ENCODE measurements around the gene IP6K1. TPM values are rescaled to one million over a fixed set of nuclear protein-coding genes. Genes with fewer than 3 reads are reported as not detected.
A peak's percentile ranks its signal among the peaks of the same experiment; 100 is the strongest.

Gene IP6K1
- total and polyA plus RNA-seq, 2 donors from 2014 or later: 21.7 to 49.6 TPM

GRCh38 chr3:49680493-49681231, 105.7 kb downstream of the IP6K1 start:
- no peak for DNase-seq
- Histone ChIP-seq H3K4me1 (ENCODE audit: control insufficient read depth in 2 of 3, insufficient read depth in 2 of 3, low read depth in 1 of 3, low read length in 3 of 3) (peaks cover 0 to 39% (median 36%) of the 10 kb centered on the region in 3 donors), H3K9ac (ENCODE audit: low read length in 3 of 3) (no peak overlapping the region), H3K27me3 (ENCODE audit: control insufficient read depth, insufficient read depth, low read length) (no peaks in the 10 kb centered on the region), H3K9me3 (ENCODE audit: control insufficient read depth in 2 of 3, insufficient read depth in 1 of 3, low read length in 3 of 3) (no peaks in the 10 kb centered on the region), H3K4me3 (ENCODE audit: low read length in 3 of 3) (no peak overlapping the region), H3K27ac (ENCODE audit: low read depth in 2 of 2, low read length in 2 of 2) (no peak overlapping the region), H3K36me3 (ENCODE audit: control insufficient read depth in 2 of 3, insufficient read depth in 3 of 3, low read length in 3 of 3) (peaks cover 4 to 76% (median 33%) of the 10 kb centered on the region in 3 donors)
- no peak for FAIRE-seq
- intact Hi-C loops (cut with DNase I): no loop called here
- no peak for TF ChIP-seq CTCF (IDR thresholded peaks at IDR 0.05; ENCODE audit: borderline replicate concordance, extremely low read depth, insufficient read depth)

- Histone ChIP-seq H3K9ac (ENCODE audit: low read length in 3 of 3) (no peak overlapping the region), H3K27me3 (ENCODE audit: control insufficient read depth, insufficient read depth, low read length) (no peaks in the 10 kb centered on the region), H3K27ac (ENCODE audit: low read depth in 2 of 2, low read length in 2 of 2) (no peak overlapping the region), H3K4me3 (ENCODE audit: low read length in 3 of 3) (no peak overlapping the region), H3K36me3 (ENCODE audit: control insufficient read depth in 2 of 3, insufficient read depth in 3 of 3, low read length in 3 of 3) (peaks cover 4 to 50% (median 22%) of the 10 kb centered on the region in 3 donors), H3K9me3 (ENCODE audit: control insufficient read depth in 2 of 3, insufficient read depth in 1 of 3, low read length in 3 of 3) (no peaks in the 10 kb centered on the region), H3K4me1 (ENCODE audit: control insufficient read depth in 2 of 3, insufficient read depth in 2 of 3, low read depth in 1 of 3, low read length in 3 of 3) (peaks cover 2 to 35% (median 27%) of the 10 kb centered on the region in 3 donors)
- FAIRE-seq (no peak), DNase-seq (peak in 1 of 5 donors; percentile 64)
- TF ChIP-seq CTCF (IDR thresholded peaks at IDR 0.05; ENCODE audit: borderline replicate concordance, extremely low read depth, insufficient read depth): no peak
- intact Hi-C loops (cut with DNase I): no loop called here
Observed at GRCh38 chr3:49675912-49676311, 110.4 kb downstream of the IP6K1 start.

GRCh38 chr3:49674497-49674983, 111.8 kb downstream of the IP6K1 start:
- TF ChIP-seq CTCF (IDR thresholded peaks at IDR 0.05; ENCODE audit: borderline replicate concordance, extremely low read depth, insufficient read depth): no peak
- peaks cover 2 to 35% (median 28%) of the 10 kb centered on the region in 3 donors for H3K4me1 ChIP-seq (ENCODE audit: control insufficient read depth in 2 of 3, insufficient read depth in 2 of 3, low read depth in 1 of 3, low read length in 3 of 3)
- no peaks in the 10 kb centered on the region for H3K9me3 ChIP-seq (ENCODE audit: control insufficient read depth in 2 of 3, insufficient read depth in 1 of 3, low read length in 3 of 3)
- peak overlapping the region; percentile 63 to 82 (median 75) for H3K4me3 ChIP-seq (ENCODE audit: low read length in 3 of 3)
- H3K36me3 ChIP-seq (ENCODE audit: control insufficient read depth in 2 of 3, insufficient read depth in 3 of 3, low read length in 3 of 3): peaks cover 4 to 36% (median 14%) of the 10 kb centered on the region in 3 donors
- peak overlapping the region; percentile 3 to 82 (median 45) for H3K9ac ChIP-seq (ENCODE audit: low read length in 3 of 3)
- H3K27ac ChIP-seq (ENCODE audit: low read depth in 2 of 2, low read length in 2 of 2): peak overlapping the region in 1 of 2 donors; percentile 47
- peak in 1 of 5 donors; percentile 85 for DNase-seq
- no peak for FAIRE-seq
- intact Hi-C loops (cut with DNase I): no loop called here
- no peaks in the 10 kb centered on the region for H3K27me3 ChIP-seq (ENCODE audit: control insufficient read depth, insufficient read depth, low read length)

Small RNA genes within 50 kb of the gene (microRNA-seq; reads per million reads assigned to microRNA genes)
- gene MIR5193: not detected

Other genes starting within 250 kb of the IP6K1 start
- gene BSN, start 232.1 kb downstream of the IP6K1 start, total RNA-seq: 1.3 TPM
- 0.11 TPM for gene BSN, start 232.1 kb downstream of the IP6K1 start, polyA plus RNA-seq (ENCODE audit: insufficient read depth, low read depth, low replicate concordance)
- gene APEH, start 112.2 kb downstream of the IP6K1 start, total RNA-seq: 143 TPM
- gene APEH, start 112.2 kb downstream of the IP6K1 start, polyA plus RNA-seq (ENCODE audit: insufficient read depth, low read depth, low replicate concordance): 138 TPM
- gene MST1, start 97.1 kb downstream of the IP6K1 start, total RNA-seq: 77.3 TPM
- gene MST1, start 97.1 kb downstream of the IP6K1 start, polyA plus RNA-seq (ENCODE audit: insufficient read depth, low read depth, low replicate concordance): 152 TPM
- 43.7 TPM for gene RNF123, start 97.0 kb downstream of the IP6K1 start, total RNA-seq
- 41.7 TPM for gene RNF123, start 97.0 kb downstream of the IP6K1 start, polyA plus RNA-seq (ENCODE audit: insufficient read depth, low read depth, low replicate concordance)
- not detected for gene AMIGO3, start 66.9 kb downstream of the IP6K1 start, total RNA-seq
- 0.73 TPM for gene AMIGO3, start 66.9 kb downstream of the IP6K1 start, polyA plus RNA-seq (ENCODE audit: insufficient read depth, low read depth, low replicate concordance)
- gene GMPPB, start 62.6 kb downstream of the IP6K1 start, total RNA-seq: 37.4 TPM
- gene GMPPB, start 62.6 kb downstream of the IP6K1 start, polyA plus RNA-seq (ENCODE audit: insufficient read depth, low read depth, low replicate concordance): 25.0 TPM
- gene CDHR4, start 13.3 kb upstream of the IP6K1 start, total RNA-seq: 0.54 TPM
- not detected for gene CDHR4, start 13.3 kb upstream of the IP6K1 start, polyA plus RNA-seq (ENCODE audit: insufficient read depth, low read depth, low replicate concordance)
- 6.3 TPM for gene INKA1, start 16.7 kb upstream of the IP6K1 start, total RNA-seq
- gene INKA1, start 16.7 kb upstream of the IP6K1 start, polyA plus RNA-seq (ENCODE audit: insufficient read depth, low read depth, low replicate concordance): 9.1 TPM
- 102 TPM for gene UBA7, start 27.4 kb upstream of the IP6K1 start, total RNA-seq
- gene UBA7, start 27.4 kb upstream of the IP6K1 start, polyA plus RNA-seq (ENCODE audit: insufficient read depth, low read depth, low replicate concordance): 29.8 TPM
- gene TRAIP, start 70.0 kb upstream of the IP6K1 start, total RNA-seq: 1.9 TPM
- 0.71 TPM for gene TRAIP, start 70.0 kb upstream of the IP6K1 start, polyA plus RNA-seq (ENCODE audit: insufficient read depth, low read depth, low replicate concordance)
- gene CAMKV, start 83.4 kb upstream of the IP6K1 start, total RNA-seq: 0.16 TPM
- not detected for gene CAMKV, start 83.4 kb upstream of the IP6K1 start, polyA plus RNA-seq (ENCODE audit: insufficient read depth, low read depth, low replicate concordance)
- 29.6 TPM for gene MST1R, start 117.3 kb upstream of the IP6K1 start, total RNA-seq
- 0.30 TPM for gene MST1R, start 117.3 kb upstream of the IP6K1 start, polyA plus RNA-seq (ENCODE audit: insufficient read depth, low read depth, low replicate concordance)
- 7.4 TPM for gene MON1A, start 143.3 kb upstream of the IP6K1 start, total RNA-seq
- 16.4 TPM for gene MON1A, start 143.3 kb upstream of the IP6K1 start, polyA plus RNA-seq (ENCODE audit: insufficient read depth, low read depth, low replicate concordance)
- 90.0 TPM for gene RBM6, start 153.6 kb upstream of the IP6K1 start, total RNA-seq
- gene RBM6, start 153.6 kb upstream of the IP6K1 start, polyA plus RNA-seq (ENCODE audit: insufficient read depth, low read depth, low replicate concordance): 72.0 TPM

Measured in kidney (tissue), 14 donors.